GM19324 (cell line): ENCODE measurements around the gene ADGRG6.
A peak's percentile ranks its signal among the peaks of the same experiment; 100 is the strongest.

ENCODE experiments used
- ATAC-seq: cut with Tn5 transposase; IDR thresholded peaks from one replicate; pipeline ENCODE4 v1.9.1; 2021; ENCODE audit warnings: mild to moderate bottlenecking, moderate library complexity; ENCODE audit not compliant: unreplicated experiment, low FRiP score

Gene ADGRG6

DNA sequence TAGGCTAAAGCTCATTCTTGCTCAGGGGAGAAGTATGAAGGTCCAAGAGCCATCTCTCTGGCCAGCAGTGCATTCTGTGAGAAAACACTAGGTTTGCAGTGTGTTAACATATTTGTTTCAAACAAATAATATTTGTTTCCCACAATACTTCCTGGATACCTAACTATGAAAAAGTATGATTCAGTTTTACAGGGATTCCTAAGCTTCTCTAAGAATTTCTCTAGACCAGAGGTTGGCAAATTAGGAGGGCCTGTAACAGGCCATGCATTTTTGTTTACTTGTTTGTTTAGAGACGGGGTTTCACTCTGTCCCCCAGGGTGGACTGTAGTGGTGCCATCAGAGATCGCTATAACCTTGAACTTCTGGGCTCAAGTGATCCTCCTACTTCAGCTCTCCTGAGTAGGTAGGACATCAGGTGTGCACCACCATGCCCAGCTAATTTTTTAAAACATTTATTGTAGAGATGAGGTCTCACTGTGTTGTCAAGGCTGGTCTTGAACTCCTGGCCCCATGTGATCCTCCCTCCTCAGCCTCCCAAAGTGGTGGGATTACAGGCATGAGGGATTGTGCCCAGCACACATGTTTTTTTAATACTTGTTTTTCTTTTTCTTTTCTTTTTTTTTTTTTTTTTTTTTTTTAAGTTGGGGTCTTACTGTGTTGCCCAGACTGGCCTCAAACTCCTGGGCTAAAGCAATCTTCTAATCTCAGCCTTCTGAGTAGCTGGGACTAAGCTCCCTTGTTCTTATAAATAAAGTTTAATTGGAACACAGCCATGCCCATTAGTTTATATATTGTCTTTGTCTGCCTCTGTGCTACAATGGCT lies 71.7 kb downstream of the ADGRG6 start:
- ATAC-seq, result no peak

- no peak for ATAC-seq
These were observed 72.4 kb downstream of the ADGRG6 start for GRCh38 chr6:142374091-142374770.

GRCh38 chr6:142374965-142375733 lies 73.3 kb downstream of the ADGRG6 start:
- ATAC-seq, result no peak

DNA sequence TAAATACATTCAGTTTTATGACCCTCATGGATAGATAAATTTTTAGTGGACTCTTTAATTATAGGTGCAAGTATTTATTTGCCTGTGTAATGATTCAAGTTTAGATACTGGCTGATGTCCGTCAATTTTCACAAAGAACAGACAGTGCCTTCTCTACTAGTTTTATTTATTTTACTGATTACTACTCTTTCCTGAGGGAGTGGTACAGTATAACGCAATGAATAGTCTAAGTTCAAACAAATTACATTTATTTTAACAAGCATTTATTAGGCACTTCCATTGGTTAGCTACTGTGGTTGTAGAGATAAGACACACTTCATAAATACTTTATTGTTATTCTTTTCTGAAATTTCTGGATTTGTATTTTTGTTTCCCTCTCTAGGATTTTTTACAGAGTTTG lies 74.3 kb downstream of the ADGRG6 start:
- ATAC-seq, result no peak

DNA sequence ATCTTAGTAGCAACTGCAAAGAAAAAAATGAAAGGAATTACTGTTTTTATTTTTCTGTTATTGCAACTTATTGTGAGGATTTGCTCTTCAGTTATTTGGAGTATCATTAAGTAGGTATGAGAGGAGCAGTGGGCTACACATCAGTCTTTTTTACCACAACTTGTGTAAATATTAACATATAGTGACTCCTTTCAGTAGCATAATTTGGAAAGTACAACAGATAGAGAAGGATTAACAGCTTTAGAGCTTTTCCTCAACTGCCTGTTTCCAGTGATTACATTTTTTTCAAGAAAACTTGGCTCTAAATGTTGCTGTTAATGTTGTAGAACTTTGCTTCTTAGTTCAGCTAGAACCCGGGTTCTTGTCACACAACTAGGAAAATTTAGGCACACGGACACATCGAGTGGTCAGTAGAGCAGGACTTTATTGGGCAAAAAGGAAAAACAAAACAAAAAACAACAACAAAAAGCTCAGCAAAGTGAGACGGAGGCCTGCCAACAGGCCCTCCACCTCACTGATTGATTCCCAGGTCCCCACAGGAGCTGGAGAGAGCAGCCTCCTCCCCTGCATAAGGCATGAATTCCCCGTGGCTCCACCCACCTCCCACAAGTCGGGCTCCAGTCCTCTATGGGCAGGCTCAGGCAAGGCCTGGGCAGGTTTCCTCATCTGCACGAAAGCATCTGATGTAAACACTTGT lies 75.1 kb downstream of the ADGRG6 start:
- ATAC-seq, result no peak

DNA sequence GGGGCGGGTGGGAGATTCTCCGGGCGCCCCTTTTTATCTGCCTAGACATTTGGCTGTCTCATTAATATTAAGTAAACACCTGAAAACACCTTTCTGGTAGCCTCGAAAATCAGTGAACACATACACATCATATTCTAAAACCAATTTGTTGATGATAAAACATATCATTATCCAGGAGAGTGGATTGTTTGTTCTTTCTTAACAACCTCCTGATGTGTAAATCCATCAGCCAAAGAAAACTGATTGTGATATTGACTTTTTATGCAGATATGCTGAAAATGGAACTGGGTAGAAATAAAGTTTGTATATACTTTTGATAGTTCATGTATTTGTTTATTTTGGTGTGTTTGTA lies 75.7 kb downstream of the ADGRG6 start:
- no peak for ATAC-seq

DNA sequence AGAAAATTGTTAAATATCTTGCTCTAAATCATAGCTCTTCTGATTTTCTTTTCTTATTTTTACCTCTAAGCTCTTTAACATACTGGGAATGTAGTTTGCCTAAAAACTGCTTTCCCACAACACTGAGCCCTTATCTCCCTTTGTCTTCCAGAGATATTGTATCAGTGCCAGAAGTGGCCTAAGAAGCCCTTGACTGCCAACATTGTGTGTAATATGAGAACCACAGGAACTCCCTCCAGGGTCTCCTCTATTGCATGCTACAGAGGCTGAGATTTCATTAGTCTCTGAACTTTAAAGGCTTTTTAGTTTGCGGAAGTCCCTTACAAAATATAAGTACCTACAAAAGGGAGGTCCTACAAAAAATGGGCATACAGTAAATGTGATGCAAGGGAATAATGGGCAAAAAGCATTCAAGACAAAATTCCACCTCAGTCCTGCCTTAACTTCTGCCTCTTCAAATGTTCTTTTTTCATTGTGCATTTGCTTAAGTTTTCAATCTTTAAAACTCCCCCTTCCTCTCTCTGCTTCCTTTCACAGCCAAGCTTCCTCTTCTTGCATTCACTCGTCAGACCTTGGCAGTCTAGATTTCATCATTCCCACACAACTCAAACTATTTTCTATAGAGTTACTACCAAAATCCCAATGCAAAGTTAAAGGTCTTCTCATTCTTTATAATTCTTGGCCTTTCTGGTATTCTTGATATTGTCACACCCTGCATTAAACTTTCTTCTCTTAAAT lies 76.5 kb downstream of the ADGRG6 start:
- no peak for ATAC-seq

DNA sequence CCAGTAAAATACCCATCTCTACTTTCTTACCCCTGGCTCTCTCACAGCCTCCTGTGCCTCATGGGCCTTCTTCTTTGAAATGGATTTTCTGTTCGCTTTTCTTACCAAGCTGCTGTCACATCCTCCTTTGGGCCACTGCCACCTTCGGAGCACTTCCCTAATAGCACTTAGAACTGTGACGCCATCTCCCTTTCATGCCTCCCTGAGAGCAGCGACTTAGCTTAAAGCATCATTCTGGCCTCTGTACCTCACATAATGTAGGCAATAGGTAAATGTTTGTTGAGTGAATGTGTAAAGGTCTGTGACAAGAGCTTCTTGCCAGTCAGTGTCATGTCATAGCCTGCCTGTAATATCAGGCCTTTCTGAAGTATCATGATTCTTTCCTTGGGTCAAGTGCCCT lies 78.8 kb downstream of the ADGRG6 start:
- ATAC-seq, result no peak

DNA sequence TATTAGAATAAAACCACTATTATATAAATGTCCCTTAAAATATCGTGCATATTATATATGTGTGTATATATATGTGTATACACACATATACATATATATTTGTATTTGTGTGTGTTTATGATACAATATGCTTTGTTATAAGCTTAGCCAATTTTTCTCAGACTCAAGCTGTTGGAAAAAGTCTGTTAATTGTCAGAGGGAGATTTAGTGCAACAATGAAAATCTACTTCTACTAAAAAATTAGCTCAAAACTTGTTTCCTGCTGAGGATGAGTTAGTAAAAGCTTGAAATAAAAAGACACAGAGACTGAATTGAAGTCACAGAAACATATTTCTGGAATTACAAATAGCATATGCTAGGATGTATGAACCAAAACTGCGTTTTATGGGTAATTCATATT lies 79.4 kb downstream of the ADGRG6 start:
- ATAC-seq, result no peak

DNA sequence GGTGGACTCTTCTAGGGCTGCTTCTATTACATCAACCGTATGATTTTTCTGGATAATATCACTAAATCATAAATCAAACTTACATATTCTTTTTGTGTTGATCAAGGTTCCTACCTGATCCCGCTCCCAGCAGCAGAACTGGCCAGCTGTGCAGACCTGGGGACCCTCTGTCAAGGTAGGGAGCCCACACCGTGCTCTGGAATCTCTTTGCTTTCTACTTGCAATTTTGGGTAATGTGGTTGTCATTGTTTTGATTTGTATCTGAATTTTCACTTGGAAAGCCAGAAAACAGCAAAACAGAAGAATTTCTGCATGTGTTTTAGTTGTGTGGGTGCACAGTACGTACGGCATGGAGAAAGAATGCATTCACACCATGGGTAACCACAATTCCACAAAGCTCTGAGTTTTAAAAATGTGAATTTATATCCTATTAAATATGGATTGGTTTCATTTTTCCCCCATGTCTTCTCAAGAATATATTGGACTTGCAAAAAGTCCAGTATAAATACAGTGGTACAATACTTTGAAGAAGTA lies 80.1 kb downstream of the ADGRG6 start:
- ATAC-seq, result no peak

GRCh38 chr6:142384519-142385254 lies 82.9 kb downstream of the ADGRG6 start:
- ATAC-seq, result no peak

GRCh38 chr6:142385352-142385751 lies 83.5 kb downstream of the ADGRG6 start:
- no peak for ATAC-seq

DNA sequence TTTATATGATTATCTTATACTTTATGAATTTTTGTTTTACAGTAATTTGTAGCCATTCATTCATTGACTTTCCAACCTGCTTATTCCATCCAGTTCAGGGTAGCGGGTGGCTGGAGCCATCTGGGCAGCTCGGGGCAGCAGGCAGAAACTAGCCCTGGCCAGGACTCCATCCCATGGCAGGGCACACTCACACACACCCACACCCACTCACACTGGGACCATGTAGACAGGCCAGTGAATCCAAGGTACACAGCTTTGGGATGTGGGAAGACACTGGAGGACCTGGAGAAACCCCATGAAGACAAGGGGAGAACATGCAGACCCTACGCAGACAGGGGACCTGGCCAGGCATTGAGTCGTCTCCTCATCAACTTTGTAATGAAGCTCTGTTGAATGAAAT lies 84.8 kb downstream of the ADGRG6 start:
- no peak for ATAC-seq

- ATAC-seq, result no peak
These were observed 86.4 kb downstream of the ADGRG6 start for GRCh38 chr6:142387997-142388815.

- ATAC-seq, result no peak
These were observed 93.5 kb downstream of the ADGRG6 start for GRCh38 chr6:142395266-142395665.

GRCh38 chr6:142395768-142396231 lies 94.0 kb downstream of the ADGRG6 start:
- ATAC-seq, result peak; percentile 86

- ATAC-seq, result no peak
These were observed 96.5 kb downstream of the ADGRG6 start for GRCh38 chr6:142398353-142398752.

DNA sequence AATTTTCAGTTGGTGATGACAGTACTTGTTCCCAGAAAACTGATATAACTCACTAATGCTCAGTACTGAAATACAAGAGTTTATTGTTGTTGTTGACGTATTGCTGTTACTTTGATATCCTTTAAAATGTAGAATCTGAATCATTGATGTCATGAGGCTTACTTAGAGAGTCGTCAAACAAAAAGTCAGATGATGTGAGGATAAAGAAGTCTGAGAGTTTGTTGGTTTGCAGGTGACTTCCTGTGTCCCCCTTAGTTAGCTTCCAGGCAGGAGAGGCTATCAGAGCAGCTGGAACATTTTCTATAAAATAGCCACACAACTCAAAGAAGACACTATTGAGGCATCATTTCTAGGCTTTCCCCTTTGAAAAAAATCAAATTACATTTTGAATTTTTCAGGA lies 97.9 kb downstream of the ADGRG6 start:
- no peak for ATAC-seq
